GM12873 (cell line): ENCODE measurements around the gene EXOC3L1.

Experiments used
- TF ChIP-seq, protein P1 (sequence below): IDR thresholded peaks from 2 replicates; pipeline ENCODE4 v1.5.1; 2012; ENCODE audit warnings: low read depth, mild to moderate bottlenecking, moderate library complexity, low read length, control low read depth; ENCODE audit not compliant: insufficient read depth; ENCODE audit errors: missing control alignments

EXOC3L1 gene

DNA sequence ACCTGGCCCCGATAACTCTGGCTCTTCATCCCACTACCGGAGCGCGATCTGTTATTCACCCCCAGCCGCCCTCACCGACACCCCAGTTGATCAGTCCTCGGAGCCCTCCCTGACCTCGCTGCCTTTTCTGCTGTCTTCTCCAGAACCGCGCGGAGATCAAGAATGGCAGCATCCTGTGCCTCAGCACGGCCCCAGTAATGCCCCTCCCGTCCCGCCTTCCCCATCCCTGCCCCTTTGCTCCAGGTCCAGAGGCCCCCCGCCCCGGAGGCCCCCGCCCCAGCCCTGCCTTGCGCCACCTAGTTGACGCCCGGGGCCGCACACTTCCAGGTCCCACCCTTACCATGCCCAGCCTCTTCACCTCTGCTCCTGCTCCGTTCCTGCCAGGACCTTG is 9.9 kb upstream of the EXOC3L1 start:
- TF ChIP-seq, protein P1, sequence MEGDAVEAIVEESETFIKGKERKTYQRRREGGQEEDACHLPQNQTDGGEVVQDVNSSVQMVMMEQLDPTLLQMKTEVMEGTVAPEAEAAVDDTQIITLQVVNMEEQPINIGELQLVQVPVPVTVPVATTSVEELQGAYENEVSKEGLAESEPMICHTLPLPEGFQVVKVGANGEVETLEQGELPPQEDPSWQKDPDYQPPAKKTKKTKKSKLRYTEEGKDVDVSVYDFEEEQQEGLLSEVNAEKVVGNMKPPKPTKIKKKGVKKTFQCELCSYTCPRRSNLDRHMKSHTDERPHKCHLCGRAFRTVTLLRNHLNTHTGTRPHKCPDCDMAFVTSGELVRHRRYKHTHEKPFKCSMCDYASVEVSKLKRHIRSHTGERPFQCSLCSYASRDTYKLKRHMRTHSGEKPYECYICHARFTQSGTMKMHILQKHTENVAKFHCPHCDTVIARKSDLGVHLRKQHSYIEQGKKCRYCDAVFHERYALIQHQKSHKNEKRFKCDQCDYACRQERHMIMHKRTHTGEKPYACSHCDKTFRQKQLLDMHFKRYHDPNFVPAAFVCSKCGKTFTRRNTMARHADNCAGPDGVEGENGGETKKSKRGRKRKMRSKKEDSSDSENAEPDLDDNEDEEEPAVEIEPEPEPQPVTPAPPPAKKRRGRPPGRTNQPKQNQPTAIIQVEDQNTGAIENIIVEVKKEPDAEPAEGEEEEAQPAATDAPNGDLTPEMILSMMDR, result no peak

DNA sequence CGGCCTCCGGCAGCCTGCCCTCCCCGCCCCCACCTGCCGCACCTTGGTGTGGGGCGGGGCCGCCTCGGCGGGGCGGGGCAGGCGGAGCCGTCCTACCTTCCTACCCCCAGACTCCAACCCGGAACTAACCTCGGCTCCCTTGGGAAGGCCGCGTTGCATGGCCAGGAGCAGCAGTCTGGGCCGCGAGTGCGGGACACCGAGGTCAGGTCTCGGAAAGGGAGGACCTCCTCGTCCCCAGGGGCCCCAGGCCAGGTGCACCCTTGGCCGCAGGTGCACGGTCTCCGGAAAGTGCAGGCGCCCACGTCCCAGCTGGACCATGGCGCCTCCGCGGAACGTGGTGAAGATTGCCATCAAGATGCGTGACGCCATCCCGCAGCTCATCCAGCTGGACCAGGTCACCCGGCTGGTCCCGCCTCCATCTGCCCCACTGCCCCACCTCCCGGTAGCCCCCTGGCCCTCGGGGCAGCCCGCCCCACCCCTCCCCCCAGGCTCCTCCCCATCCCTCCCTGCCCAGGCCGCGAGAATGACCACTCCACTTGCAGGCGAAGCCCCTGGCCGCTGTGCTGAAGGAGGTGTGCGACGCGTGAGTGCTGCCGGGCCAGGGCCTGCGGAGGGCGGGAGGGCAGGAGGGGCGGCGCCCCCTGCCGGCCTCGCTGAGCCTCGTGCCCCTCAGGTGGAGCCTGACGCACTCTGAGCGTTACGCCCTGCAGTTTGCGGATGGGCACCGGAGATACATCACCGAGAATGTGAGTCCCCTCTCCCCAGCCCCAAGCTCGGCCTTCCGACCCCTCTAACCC is 9.3 kb upstream of the EXOC3L1 start, which contains the start of gene ELMO3:
ELMO3 (plus strand) TSS at position 121 of the 797 bp plus-strand sequence; CDS start at position 317, 196 bp downstream.
- TF ChIP-seq, protein P1, result peak; percentile 26

DNA sequence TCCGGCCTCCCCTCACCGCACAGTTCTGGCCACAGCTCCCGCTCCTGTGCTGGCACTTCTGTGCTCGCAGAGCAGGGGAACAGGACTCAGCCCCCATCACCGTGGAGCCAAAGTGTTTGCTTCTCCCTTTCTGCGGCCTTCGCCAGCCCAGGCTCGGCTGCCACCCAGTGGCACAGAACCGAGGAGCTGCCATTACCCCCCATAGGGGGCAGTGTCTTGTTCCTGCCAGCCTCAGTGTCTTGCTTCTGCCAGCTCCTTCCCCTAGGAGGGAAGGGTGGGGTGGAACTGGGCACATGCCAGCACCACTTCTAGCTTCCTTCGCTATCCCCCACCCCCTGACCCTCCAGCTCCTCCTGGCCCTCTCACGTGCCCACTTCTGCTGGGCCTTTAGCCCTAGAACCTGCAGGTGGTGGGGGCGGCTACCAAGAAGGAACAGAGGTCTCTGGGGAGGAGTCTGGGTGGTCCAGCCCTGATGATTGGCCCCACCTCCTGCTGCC is 8.3 kb upstream of the EXOC3L1 start:
- TF ChIP-seq, protein P1, result peak; percentile 69

- TF ChIP-seq, protein P1, result no peak
These were observed 7.8 kb upstream of the EXOC3L1 start for GRCh38 chr16:67197704-67198103.

DNA sequence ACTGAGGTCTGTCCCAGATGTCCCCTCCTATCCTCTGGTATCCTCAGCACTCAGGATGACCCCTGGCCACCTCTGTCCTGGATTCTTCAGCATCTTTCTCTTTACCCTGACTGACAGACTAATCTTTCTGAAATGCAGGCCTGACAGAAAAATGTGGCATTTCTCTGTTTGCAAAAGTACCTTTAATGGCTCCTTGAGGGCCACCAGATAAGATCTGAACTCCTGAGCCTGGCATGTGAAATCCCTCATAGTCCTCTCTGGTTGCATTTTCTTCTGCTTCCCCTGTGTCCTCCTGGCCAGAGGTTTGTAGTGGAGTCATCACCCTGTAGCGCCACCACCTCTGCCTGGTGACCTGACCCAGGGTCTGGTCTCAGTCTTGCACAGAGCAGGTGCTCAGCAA is 6.9 kb upstream of the EXOC3L1 start:
- TF ChIP-seq, protein P1, result no peak

- TF ChIP-seq, protein P1, result no peak
These were observed 5.7 kb upstream of the EXOC3L1 start for GRCh38 chr16:67195676-67196075.

DNA sequence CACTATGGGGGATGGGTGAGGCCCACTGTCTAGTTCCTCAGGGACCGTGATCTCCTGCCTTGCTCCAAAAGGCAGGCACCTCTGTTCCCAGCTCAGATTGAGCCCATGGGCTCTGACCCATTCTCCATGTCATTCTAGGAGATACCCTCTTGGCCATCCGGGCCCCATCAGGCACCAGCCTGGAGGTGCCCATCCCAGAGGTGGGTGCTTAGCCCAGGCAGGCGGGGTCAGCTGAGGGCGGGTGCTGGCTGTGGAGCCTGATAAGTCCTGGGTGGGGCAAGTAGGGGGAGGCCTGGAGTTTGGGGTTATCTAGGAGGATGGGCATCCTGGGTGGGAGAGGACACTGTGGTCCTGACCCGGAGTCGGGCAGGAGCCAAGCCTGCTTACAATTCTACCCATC is 4.3 kb upstream of the EXOC3L1 start:
- TF ChIP-seq, protein P1, result no peak
